HFFc6 (cell line): ENCODE results near the gene UCN. TPM values are rescaled to one million over a fixed set of nuclear protein-coding genes. Genes with fewer than 3 reads are reported as not detected.

Experiments
- DNase-seq: peaks from one replicate; pipeline ENCODE4 v3.0.0-alpha.2; 2018
- H3K27ac Mint-ChIP-seq: 2 replicates; pipeline ENCODE4 v1.8.0; 2020; ENCODE audit warnings: mild to moderate bottlenecking, mixed read lengths
- H3K27me3 Mint-ChIP-seq: 2 replicates; pipeline ENCODE4 v1.8.0; 2021; ENCODE audit warnings: mild to moderate bottlenecking, moderate library complexity, mixed read lengths; ENCODE audit not compliant: insufficient read depth
- H3K36me3 Mint-ChIP-seq: 2 replicates; pipeline ENCODE4 v1.8.0; 2021; ENCODE audit warnings: low read depth, mixed read lengths
- H3K4me1 Mint-ChIP-seq: 2 replicates; pipeline ENCODE4 v1.8.0; 2020; ENCODE audit warnings: low read depth, mixed read lengths
- H3K4me3 Mint-ChIP-seq: 2 replicates; pipeline ENCODE4 v1.8.0; 2020; ENCODE audit warnings: mild to moderate bottlenecking, moderate library complexity, mixed read lengths
- H3K9me3 Mint-ChIP-seq: 2 replicates; pipeline ENCODE4 v1.8.0; 2020; ENCODE audit warnings: mild to moderate bottlenecking, mixed read lengths
- CTCF ChIP-seq: fragments of 200-600 bp; sonication (generic); IDR thresholded peaks from 2 replicates; pipeline ENCODE4 v1.5.0; 2021; ENCODE audit warnings: antibody characterized with exemption, mild to moderate bottlenecking
- total RNA-seq, 6 experiments: library from RNA; stranded (reverse); fragmentation: NEBNext Ultra II Directional; extraction: Animal tissue kit (Norgen Biotek cat#: 25700); gene quantifications; 2 replicates in 1 of 6; 3 replicates in 5 of 6; pipeline ENCODE4 v1.2.3, GENCODE V29; 2021

Gene UCN
- total RNA-seq, 6 experiments from 2014 or later, result 0.46 to 0.88 (median 0.73) TPM

GRCh38 chr2:27351802-27352598 is 43.8 kb upstream of the UCN start:
- TF ChIP-seq CTCF, result no peak
- H3K4me1 Mint-ChIP-seq, result peaks cover 34% of the 10 kb centered on the region
- no peak overlapping the region for H3K4me3 Mint-ChIP-seq
- peaks cover 2% of the 10 kb centered on the region for H3K36me3 Mint-ChIP-seq
- no peak for DNase-seq
- no peak overlapping the region; the same call in 1 of the 2 replicates for H3K27ac Mint-ChIP-seq
- H3K27me3 Mint-ChIP-seq, result peaks cover 3% of the 10 kb centered on the region
- H3K9me3 Mint-ChIP-seq, result no peaks in the 10 kb centered on the region

- Mint-ChIP-seq H3K27me3 (no peaks in the 10 kb centered on the region; the same call in 1 of the 2 replicates), H3K4me3 (no peak overlapping the region), H3K9me3 (no peaks in the 10 kb centered on the region), H3K36me3 (no peaks in the 10 kb centered on the region; the same call in 1 of the 2 replicates), H3K27ac (no peak overlapping the region), H3K4me1 (peaks cover 25% of the 10 kb centered on the region)
- no peak for DNase-seq
- no peak for TF ChIP-seq CTCF
These were observed 42.0 kb upstream of the UCN start for GRCh38 chr2:27350106-27350693.

DNA sequence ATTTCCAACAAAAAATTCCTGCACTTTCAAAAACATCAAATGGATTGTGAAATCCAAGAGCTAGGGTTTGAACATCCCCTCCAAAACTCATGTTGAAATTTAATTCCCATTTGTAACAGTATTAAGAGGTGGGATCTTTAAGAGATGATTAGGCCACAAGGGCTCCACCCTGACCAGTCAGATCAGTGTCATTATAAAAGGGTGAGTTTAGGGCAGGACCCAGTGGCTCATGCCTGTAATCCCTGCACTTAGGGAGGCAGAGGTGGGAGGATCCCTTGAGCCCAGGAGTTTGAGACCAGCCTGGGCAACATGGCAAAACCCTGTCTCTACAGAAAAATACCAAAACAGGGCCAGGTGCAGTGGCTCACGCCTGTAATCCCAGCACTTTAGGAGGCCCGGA is 39.4 kb upstream of the UCN start:
- peaks cover 9% of the 10 kb centered on the region; the same call in 1 of the 2 replicates for H3K4me1 Mint-ChIP-seq
- no peaks in the 10 kb centered on the region; the same call in 1 of the 2 replicates for H3K36me3 Mint-ChIP-seq
- TF ChIP-seq CTCF, result no peak

GRCh38 chr2:27336173-27336572 is 27.9 kb upstream of the UCN start:
- Mint-ChIP-seq H3K27ac (no peak overlapping the region), H3K9me3 (no peaks in the 10 kb centered on the region), H3K4me1 (no peaks in the 10 kb centered on the region), H3K36me3 (peaks cover 18% of the 10 kb centered on the region), H3K4me3 (no peak overlapping the region), H3K27me3 (no peaks in the 10 kb centered on the region; the same call in 1 of the 2 replicates)
- no peak for TF ChIP-seq CTCF
- no peak for DNase-seq

More for the DNA sequence above, 39.4 kb upstream of the UCN start:
- H3K4me3 Mint-ChIP-seq, result no peak overlapping the region
- DNase-seq, result no peak
- no peaks in the 10 kb centered on the region for H3K27me3 Mint-ChIP-seq
- H3K27ac Mint-ChIP-seq, result no peak overlapping the region
- no peaks in the 10 kb centered on the region for H3K9me3 Mint-ChIP-seq

DNA sequence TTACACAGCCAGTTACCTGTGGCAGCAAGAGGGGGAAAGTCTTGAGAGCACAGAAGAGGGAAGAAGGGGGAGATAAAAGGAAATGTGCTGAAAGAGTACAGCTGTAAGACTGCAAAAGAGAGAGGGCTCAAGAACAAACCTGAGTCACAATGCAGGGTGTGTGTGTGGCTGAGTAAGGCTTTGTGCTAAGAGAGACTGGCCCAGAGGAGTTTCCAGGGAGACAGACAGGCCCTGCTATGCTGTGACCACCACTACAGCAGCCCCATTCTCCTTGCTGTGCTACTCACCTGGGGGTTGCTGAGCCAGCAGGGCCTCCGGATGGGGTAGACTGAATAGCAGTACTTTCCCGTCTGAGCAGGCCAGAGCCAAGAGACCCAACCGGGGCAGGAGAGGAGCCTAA is 27.1 kb upstream of the UCN start:
- no peak for DNase-seq
- no peak overlapping the region for H3K4me3 Mint-ChIP-seq
- no peaks in the 10 kb centered on the region for H3K9me3 Mint-ChIP-seq
- H3K4me1 Mint-ChIP-seq, result no peaks in the 10 kb centered on the region
- peaks cover 14% of the 10 kb centered on the region for H3K36me3 Mint-ChIP-seq
- no peak for TF ChIP-seq CTCF
- H3K27me3 Mint-ChIP-seq, result no peaks in the 10 kb centered on the region
- no peak overlapping the region for H3K27ac Mint-ChIP-seq
